GM21423 (cell line): ENCODE data around the gene DDAH1.

Source experiments
- ATAC-seq: cut with Tn5 transposase; IDR thresholded peaks from one replicate; pipeline ENCODE4 v1.9.1; 2021; ENCODE audit warnings: mild to moderate bottlenecking, moderate library complexity; ENCODE audit not compliant: unreplicated experiment

DDAH1 gene

GRCh38 chr1:85445906-85446305 is 19.1 kb downstream of the DDAH1 start:
- no peak for ATAC-seq

- no peak for ATAC-seq
These were observed 20.6 kb downstream of the DDAH1 start for GRCh38 chr1:85444381-85444780.

DNA sequence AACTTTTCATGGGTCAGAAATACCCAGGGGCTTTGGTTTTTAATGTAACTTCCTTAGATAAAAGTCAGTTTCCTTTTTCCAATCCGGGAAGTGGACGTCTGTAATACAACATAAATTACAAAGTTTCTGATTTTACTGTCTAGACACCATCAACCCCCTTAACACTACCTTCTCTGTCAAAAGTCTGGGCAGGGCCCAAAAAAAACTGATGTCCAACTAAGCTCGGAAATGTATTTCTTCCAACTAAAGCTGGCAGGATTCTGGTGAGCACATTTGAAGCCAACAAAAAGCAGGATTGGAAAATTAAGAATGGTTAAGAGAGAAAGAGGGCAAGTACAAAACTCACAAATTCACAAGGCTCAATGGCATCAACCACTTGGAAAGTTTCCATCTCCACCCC is 24.3 kb downstream of the DDAH1 start:
- no peak for ATAC-seq

- ATAC-seq: no peak
These were observed 26.6 kb downstream of the DDAH1 start for GRCh38 chr1:85438353-85438752.

DNA sequence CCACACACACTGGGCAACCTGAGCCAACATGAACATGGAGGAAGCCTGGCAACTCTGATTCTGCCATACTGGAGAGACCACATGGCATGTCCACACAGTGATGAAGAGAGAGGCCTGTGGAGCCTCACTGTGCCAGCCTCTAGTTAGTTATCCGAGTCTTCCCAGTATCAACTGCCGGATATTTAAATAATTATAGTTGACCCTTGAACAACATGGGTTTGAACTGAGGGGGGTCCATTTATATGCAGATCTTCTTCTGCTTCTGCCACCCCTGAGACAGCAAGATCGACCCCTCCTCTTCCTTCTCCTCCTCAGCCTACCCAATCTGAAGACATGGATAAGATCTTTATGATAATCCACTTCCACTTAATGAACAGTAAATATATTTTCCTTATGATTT is 27.8 kb downstream of the DDAH1 start:
- no peak for ATAC-seq

- no peak for ATAC-seq
These were observed 31.9 kb downstream of the DDAH1 start for GRCh38 chr1:85433096-85433495.

DNA sequence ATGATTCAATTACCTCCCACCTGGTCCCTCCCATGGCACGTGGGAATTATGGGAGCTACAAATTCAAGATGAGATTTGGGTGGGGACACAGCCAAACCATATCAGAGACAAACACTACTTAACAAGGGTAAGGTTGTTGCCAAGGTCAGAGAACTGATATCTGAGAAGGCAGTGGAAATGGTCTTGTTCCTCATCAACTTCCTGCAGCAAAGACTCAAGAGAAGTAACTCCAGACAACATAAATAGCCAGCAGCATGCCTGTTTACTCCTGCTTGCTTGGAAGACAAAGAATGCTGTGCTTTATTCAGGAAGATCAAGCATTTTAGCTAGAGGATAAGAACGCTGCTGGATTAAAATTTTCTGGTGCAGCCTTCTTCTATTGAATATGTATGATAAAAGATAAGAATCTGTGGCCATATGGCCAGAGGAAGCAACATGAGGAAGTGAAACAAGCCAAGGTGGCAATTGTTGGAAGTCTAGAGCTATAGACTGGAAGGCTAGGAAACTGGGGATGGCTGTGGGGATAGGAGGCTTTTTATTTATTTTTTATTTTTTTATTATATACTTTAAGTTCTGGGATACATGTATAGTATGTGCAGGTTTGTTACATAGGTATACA is 36.4 kb downstream of the DDAH1 start:
- no peak for ATAC-seq

DNA sequence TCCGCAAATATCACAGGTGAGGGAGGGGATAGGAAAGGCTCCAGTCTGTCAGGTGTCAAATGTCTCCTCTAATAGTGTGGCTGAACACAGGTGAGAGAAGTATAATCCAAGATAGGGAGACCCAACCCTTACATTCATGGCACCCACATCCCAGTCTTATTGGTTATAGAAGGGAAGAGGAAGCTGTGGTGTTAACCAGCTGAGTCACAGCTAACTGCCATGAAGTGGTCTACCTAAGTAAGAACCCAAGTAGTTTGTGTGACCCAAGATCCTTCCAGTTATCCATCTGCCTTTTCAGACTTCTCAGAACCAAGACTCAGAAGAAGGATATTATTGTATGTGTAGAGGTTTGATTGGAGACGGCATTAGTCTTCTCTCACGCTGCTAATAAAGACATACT is 37.1 kb downstream of the DDAH1 start:
- no peak for ATAC-seq

GRCh38 chr1:85427331-85427730 is 37.6 kb downstream of the DDAH1 start:
- ATAC-seq: no peak

- no peak for ATAC-seq
These were observed 43.8 kb downstream of the DDAH1 start for GRCh38 chr1:85421179-85421578.

DNA sequence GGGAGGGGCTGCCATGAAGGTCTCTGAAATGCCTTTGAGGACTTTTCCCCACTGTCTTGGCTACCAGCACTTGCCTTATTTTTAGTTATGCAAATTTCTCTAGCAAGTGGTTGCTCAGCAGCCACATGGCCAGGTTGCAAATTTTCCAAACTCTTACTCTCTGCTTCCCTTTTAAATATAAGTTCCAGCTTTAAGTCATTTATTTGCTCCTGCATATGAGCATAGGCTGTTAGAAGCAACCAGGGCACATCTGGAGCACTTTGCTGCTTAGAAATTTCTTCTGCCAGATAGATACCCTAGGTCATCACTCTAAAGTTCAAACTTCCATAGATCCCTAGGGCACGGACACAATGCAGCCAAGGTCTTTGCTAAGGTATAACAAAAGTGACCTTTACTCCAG is 44.8 kb downstream of the DDAH1 start:
- no peak for ATAC-seq

GRCh38 chr1:85417876-85418275 is 47.1 kb downstream of the DDAH1 start:
- ATAC-seq: no peak

GRCh38 chr1:85417017-85417416 is 47.9 kb downstream of the DDAH1 start:
- ATAC-seq: no peak

- ATAC-seq: no peak
These were observed 51.8 kb downstream of the DDAH1 start for GRCh38 chr1:85413169-85413568.

DNA sequence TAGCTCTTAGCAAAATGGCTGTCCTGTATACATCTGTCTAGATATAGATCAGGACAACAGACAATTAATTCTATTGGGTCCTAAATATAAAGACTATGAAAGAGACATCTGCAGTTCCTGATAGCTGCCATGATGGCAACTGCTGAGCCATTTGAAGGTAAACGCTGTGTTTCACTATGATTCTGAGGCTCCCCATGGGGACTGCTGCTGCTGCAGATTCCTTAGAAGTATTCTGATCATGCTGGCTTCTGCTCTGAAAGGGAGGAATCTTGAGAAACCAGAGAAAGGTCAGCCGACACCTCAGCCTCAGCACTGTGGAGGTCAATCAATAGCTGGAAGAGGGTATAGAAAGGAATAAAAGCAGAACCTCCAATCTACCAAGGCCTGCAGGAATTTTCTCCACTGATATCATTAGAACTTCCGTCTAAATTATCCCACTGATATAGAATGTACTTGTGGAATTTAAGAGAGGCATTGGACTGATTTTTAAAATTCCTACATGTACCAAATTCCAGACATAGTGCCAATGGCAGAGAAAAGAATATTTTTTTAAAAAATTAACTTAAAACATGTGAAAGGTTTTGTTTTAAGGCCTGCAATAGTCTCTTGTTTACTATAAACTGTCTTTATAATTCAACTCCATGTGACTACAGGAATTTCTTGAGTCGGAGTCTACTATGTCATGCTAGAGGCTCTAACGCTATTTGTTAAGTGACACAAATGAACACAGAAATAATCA is 53.2 kb downstream of the DDAH1 start:
- ATAC-seq: no peak

DNA sequence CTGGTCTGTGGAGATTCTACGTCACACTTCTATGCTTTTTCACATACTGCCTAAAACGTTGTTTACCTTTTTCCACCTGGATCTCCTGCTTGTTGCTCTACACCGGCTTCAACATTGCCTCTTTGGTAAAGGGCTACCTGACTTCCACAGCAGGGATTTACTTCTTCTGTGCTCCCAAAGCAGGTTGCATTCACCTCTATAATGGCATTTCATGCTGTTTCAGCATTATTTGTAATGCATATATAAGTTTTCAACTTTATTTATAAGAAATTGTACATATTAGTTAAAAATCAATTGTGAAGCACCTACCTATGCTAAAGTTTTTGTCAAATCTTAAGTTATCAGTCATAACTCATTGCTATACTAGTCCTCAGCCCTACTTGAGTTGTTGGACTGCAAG is 55.4 kb downstream of the DDAH1 start:
- ATAC-seq: no peak

DNA sequence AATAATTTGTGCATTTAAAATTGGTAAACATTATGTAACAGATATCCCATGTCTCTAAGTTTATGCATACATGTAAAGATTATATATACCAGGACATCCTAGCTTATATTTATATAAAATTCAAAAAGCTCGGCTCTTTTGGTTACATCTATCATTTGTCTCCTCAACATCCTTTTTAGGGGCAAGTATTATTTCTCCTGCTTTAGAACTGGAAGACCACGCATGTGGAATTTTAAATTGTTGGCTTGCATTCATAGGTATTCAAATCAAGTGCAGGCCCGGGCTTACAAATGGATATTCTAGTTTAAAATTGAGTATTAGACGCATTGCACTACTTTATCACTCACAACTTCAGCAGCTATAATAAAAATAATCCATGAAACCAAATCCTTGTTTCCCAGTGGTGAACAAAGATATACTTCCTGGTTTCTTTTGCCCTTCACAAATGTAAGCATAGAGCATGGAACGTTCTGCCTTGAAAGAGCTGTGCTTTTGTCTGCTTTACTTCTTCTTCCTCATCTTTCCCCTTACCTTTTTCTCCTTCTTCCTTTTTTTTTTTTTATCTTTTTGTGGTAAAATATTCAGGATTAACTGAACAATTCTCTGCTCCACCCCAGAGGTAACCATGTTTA is 57.1 kb downstream of the DDAH1 start:
- ATAC-seq: no peak

GRCh38 chr1:85406887-85407533 is 57.9 kb downstream of the DDAH1 start:
- no peak for ATAC-seq

DNA sequence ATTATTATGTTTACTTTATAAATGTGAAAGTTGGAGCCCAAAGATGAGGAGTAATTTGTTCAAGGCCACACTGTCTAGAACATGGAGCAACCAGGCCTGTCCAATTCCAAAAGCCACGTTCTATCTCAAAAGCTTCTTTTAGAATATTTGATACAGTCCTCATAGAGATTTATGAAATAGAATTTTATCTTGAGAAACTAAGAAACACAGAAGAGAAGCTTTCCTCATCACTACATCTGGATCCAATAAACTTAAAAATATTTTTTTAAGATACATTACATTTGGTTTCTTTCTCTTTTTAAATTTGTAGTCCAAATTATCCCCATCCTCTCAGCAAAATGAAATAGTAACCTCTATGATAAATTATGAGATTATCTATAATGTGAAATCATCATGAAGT is 58.9 kb downstream of the DDAH1 start:
- ATAC-seq: no peak

- no peak for ATAC-seq
These were observed 60.6 kb downstream of the DDAH1 start for GRCh38 chr1:85404408-85404807.

DNA sequence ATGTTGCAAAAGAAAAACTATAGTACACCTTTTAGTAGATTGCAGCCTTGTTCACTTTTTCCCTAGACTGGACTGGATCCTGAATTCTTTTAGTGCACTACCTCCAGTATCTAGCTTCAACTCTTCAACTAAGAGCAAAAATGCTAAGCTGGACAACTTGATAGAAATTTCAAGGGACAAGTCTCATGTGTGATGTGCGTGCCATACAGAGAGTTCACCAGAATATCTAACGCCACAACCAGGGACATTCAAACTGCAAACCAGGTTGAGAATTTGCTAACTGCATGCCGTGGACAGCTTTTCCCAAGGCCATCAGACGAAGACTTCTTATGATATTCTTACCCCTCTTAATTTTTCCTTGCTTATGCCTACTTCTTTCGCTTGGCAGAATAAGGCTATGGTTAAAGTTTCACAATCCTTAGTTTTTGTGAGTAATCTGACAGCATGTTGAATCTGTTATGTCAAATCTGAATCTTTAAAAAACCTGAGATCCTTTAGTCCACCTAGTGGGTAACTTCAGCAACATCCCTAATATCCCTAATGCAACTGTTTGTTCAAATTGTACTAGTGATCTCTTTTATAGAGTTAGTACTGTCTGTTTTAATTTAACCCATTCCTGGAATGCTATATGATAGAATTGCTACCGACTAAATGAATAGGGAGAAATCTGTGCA is 66.4 kb downstream of the DDAH1 start:
- ATAC-seq: no peak
